Renal pelvis (tissue), 4 donors: ENCODE data around the gene PVALB. TPM values are rescaled to one million over a fixed set of nuclear protein-coding genes. Genes with fewer than 3 reads are reported as not detected.
A peak's percentile ranks its signal among the peaks of the same experiment; 100 is the strongest.

Experiments
- DNase-seq: peaks from one replicate; pipeline ENCODE4 v3.0.0-alpha.2; 2013
- polyA plus RNA-seq, 3 donors: library from polyadenylated mRNA; unstranded; fragments of 120-200 nt; gene quantifications; one replicate each; pipeline ENCODE4 v1.2.1, GENCODE V29; 2013; ENCODE audit not compliant: insufficient read length in 3 of 3

The PVALB gene
- polyA plus RNA-seq, 3 donors: 7.5 to 8.3 (median 8.0) TPM

DNA sequence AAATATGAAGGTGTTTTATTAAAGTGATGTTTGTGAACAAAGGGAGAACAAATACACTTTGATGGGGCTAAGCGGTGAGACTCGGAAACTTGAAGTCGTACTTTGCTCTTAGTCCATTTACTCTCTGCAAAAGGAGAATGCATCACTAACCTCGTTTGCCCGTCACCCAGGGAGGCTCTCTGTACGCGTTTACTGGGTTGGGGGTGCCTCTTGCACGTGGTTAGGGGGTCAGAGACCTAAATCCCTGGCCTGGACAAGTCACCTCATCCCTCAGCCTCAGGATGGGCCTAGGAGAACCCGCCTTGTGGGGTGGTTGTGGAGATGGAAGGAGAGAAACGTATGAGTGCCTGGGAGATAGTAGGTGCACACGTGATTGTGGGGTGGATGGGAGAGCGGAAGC lies 40.1 kb downstream of the PVALB start:
- DNase-seq: no peak

DNA sequence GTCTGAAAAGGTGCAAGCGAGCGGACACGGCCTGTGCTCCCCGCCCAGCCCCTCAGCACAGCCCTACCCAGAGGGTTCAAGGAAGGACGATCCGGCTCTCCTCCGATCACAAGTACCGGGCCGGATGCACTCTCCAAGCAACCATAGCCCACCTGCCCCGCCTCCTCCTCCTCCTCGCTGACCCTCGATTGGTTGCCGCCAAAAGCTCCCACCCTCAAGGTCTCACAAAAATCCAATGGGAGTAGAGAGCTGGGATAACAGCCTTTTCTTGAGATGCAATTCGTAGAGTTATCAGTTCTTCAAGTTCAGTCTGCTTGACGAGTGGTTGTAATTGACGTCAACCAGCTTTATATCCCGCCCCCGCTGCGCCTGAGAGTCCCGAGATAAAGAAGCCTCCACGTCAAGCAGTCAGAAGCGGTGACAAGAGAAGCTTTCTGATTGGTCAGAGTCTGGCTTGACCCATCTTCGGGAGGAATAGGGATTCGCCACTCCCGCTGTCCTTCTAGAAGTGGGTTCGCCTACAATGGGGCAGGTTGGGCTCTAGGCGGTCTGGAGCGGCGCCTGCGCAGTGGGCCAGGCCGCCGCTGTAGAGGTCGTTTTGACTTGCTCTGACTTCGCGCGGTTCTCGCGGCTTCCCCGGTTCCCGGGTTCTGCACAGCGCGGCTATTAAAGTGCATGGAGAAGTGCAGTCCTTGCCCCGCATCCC lies 40.7 kb downstream of the PVALB start, which contains the start of gene IFT27:
Gene IFT27, minus strand, starts transcription at position 156 of the 706 bp plus-strand sequence. CDS start 412 bp downstream, outside the sequence.
- DNase-seq: peak; percentile 100

- peak; percentile 50 for DNase-seq
Measured at GRCh38 chr22:36775586-36775963, 41.3 kb downstream of the PVALB start.

- DNase-seq: no peak
Measured at GRCh38 chr22:36773935-36774334, 42.9 kb downstream of the PVALB start.

DNA sequence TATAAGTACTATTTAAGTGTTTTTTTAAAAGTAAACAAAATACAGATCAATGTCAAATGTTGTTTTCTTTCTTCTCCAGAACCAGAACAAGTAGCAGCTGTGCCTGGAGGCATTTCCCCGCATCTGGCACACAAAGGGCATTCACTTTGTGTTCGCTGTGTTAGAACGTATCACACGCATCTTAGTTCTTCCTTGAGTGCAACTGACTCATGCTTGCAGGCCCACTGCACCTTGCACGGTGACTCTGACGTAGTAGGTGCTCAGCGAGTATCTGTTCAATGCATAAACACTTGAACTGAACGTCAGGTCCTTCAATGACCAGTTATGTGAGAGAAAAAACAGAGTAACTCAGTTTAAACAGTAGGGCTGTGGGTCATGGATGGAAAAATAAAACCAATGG lies 44.4 kb downstream of the PVALB start:
- DNase-seq: no peak

- no peak for DNase-seq
Measured at GRCh38 chr22:36771356-36772063, 45.3 kb downstream of the PVALB start.

- no peak for DNase-seq
Measured at GRCh38 chr22:36770513-36771231, 46.2 kb downstream of the PVALB start.

GRCh38 chr22:36769541-36770512 lies 47.0 kb downstream of the PVALB start:
- DNase-seq: no peak

GRCh38 chr22:36768616-36769015 lies 48.2 kb downstream of the PVALB start:
- DNase-seq: no peak

DNA sequence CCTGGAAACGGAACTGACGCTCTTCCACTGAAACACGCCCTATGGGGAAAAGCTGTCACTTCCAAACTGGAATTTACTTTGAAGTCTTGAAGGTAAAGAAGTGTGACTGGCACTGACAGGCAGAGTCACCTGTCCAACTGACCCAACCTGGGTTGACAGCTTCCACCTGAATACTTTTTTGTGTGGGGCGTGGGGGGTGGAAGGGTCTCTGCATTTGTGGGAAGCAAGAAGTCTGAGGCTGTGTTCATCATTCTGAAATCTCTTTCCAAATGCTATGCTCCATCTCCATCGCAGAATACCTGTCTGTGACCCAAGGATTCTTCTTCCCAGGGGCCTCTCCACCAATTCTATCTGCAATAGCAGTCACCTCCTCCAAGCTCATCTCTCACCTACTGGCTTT lies 48.7 kb downstream of the PVALB start:
- DNase-seq: no peak

DNA sequence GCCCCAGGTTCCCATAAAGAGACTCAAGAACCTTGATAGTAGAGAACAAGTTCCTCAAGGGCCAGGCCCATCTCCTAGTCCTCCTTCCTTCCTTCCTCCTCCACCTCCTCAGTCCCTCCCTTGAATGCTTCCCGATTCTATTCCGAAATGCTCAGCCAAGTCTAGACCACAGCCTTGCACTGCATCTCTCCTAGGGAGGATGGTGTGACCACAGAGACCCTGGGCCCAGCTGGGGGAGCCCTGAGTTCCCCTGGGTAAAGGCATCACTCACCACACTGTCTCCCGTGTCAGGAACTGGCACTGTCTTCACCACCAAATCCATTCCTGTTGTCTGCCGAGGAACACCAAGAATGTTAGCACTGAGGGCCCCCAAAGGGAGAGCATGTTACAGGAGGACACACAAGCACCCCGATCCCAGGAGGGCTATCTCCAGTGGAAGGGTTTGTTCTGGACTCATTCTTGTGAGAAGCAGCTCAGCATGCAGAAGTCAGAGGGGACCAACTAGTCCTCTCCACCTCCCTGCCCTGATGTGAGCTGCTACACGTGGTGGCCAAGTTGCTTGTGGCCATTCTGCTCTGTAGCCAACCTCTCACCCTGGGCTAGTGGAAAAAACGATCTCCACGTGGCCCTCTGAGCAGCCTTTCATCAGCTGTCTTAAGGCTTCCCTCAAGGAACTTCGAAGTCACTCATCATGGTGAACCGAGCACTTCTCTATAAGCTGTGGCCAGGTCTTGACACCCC lies 49.6 kb downstream of the PVALB start:
- no peak for DNase-seq

GRCh38 chr22:36765943-36766450 lies 50.8 kb downstream of the PVALB start:
- no peak for DNase-seq

DNA sequence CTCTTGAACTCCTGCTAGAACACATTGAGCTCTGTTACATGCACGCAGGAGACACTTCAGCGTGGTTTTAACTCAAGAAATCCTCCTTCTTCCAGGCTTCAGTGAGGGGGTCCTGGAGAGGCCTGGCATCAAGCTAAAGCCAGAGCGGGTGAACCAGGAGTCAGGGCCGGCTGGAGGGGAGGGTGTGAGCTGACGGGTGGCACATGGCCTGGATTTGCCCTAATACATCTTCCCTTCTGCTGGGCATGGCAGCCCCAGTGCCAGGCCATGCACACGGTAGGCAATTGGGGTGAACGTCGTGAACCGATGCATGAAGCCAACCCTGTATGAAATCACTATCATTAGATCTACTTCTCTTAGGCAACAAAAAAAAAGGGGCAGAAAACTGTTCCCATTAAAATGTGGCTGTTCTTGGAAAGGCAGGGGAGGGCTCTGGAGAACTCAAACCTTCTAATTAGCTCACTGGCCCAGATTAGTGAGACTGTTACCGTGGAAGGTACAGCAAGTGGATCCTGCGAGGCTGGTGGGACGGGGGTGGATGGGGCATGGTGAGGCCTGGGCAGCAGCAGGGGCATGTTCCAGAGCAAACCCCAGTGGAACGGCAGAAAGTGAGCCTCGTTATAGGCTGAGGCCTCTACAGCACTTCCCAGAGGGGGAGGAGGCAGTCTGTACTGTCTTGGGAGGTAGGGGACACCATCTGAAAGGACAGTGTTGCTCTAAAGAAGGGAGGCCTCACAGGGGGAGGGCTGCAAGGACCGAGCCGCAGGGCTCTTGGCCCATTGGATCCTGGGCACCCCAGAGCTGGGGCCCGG lies 51.5 kb downstream of the PVALB start:
- no peak for DNase-seq

DNA sequence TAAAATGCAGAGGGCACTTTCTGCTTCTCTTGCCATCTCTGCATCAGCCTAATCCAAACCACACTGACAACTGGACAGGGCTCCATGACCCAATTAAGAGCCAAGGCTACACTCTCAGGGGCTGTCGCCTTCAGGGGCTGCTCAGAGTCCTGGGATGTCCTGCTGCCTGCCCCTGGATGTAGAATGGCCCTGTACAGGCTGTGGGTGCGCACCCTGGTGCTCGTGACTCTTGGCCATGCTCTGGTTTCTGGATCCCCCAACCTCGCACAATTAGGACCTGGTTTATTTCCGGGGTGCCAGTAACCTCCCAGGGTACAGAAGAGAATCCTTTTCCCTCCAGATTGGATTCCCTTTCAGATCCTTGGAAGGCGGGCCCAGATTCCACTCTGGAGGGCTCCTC lies 52.2 kb downstream of the PVALB start:
- no peak for DNase-seq

- DNase-seq: no peak
Measured at GRCh38 chr22:36764060-36764459, 52.8 kb downstream of the PVALB start.

DNA sequence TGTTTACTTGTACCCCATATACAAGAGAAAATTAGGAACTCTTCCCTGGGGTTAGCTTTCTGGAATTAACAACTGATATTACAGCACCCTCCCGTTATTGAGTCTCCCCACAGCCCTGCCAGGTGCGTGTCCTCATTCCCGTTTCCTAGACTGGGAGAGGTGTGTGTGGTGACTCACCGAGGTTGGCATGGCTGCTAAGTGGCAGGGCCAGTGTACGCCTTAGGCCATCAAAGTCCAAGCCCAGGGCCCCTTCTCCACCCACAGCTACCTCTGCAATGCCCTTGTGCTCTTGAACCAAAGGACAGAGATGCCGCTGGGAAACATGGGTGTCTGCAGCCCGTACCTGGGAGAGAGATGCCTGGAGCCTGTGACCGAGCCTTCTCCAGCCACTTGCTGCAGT lies 53.3 kb downstream of the PVALB start:
- DNase-seq: no peak

DNA sequence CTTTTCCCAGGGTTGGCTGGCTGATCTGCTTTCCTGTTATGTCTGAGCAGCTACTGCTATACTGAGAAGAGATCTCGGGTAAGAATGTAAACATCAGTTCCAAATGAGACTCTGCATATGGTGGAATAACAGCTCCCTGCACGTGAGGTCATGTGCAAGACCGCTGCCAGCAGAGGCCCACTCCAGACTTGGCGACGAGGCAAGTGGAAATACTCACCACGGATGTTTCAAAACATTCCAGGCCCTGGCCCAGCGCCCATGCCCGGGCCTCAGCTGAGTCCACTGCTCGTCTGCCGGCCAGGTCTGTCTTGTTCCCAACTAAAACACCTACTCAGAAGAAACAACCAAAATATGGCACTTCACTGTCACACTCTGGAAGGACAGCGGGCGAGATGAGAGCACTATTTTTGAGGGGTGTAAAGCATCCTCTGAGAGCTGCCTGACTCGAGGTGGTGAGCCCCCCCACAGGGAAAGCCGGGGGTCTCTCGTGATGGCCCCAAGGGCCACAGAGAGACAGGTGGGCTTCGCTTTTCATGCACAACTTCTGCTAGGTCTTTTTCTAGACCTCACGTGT lies 54.1 kb downstream of the PVALB start:
- DNase-seq: no peak

- DNase-seq: no peak
Measured at GRCh38 chr22:36761553-36762240, 55.1 kb downstream of the PVALB start.

DNA sequence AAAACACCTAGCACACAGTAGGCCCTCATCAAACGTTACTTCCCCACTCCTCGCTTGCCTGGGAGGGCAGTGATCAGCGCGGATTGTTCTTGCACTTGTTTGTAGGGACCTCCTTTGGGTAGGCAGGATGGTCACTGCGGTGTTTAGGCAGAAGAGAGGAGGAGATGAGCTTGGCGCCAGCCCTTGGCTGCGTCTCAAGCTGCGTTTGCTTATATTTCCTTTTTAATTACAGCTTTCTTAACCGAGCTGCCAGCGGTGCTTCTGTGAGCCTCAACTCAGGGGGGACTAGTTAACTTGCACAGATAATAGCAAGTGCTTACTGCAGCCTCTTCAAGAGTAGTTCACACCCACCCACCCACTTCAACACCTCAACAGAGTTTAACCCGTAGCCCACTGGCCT lies 56.0 kb downstream of the PVALB start:
- DNase-seq: no peak
